ENCODE data around the gene BMF. TPM values are rescaled to one million over a fixed set of nuclear protein-coding genes. Genes with fewer than 3 reads are reported as not detected.

The BMF gene
- polyA plus RNA-seq, 2 of the 4 experiments (the other 2 are of a cell fraction) = 1.4 to 1.6 TPM

GRCh38 chr15:40106203-40107161 is 2.2 kb downstream of the BMF start:
- Histone ChIP-seq H3K4me2 (peak overlapping the region; percentile 88; the same call in 2 of the 3 replicates), H3K4me3 (no peak overlapping the region), H3K4me1 (peaks cover 38% of the 10 kb centered on the region), H3K27ac (peak overlapping the region in 1 of 2 experiments; percentile 49; a peak in 1 of 6 replicates), H3K9me3 (no peaks in the 10 kb centered on the region)
- TF ChIP-seq CEBPB (IDR thresholded peaks at IDR 0.05) (peak in 1 of 2 experiments; percentile 54; a peak in 2 of 4 replicates), HES2 (IDR thresholded peaks at IDR 0.05) (no peak)
- no peak for FAIRE-seq
- DNase-seq (ENCODE audit: low read depth in 1 of 2, low spot score in 1 of 2) = peak; percentile 36 to 54
- peak in 1 of 2 experiments; percentile 26; a peak in 2 of 6 replicates for ATAC-seq
- POLR2A ChIA-PET = no interaction called here
- 79% methylated on average over 8 of the region's 8 CpGs for WGBS (ENCODE audit: missing lambda C conversion rate)
- CTCF ChIA-PET = interaction anchor here (0.6 to 14.6 kb wide), 16 partner anchors 10 to 168 kb away, joined by 3 to 174 read pairs (median 5); partner anchors contain the start of gene SRP14

DNA sequence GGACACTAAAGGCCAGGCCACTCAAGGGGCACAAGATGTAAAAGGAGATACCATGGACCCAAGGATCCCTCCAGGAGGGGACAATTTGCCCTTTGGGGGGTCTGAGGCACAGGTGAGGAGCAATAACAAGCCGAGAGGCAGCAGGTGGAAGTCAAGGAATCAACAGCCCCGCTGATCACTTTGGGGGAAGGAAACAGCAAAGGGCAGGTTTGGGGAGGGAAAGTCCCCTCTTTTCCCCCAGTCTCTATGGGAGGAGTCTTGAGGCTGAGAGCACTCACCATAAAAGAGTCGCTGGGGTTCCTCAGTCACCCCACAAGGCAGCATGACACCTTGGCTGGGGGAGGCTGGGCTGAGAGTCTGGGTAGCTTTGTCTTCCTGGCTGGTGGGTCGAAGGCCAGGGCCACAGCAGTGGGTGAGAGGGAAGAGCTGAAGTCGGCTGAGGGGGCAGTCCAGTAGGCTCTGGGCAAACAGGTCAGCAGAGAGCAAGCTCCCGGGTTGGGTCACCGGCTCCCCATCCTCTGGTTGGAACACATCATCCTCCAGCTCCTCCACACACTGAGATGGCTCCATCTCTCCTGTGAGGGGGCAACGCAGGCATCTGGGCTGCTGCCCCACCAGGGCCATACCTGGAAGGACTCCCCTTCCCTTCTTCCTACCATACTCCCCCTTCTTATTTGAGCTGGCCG is 3.0 kb downstream of the BMF start:
- no peak for ATAC-seq
- no peak for TF ChIP-seq HOXB5 (CRISPR knock-in tag; IDR thresholded peaks at IDR 0.05)
- TF ChIP-seq HEYL (CRISPR knock-in tag; IDR thresholded peaks at IDR 0.05) = no peak
- no peak for TF ChIP-seq RFX5 (IDR thresholded peaks at IDR 0.05)
- no peak for TF ChIP-seq GATA3 (IDR thresholded peaks at IDR 0.05; ENCODE audit: borderline replicate concordance)
- TF ChIP-seq FOSB (CRISPR knock-in tag; IDR thresholded peaks at IDR 0.05) = no peak
- no peak for TF ChIP-seq SREBF2 (IDR thresholded peaks at IDR 0.05)
- no peak for TF ChIP-seq TP53 (CRISPR knock-in tag; IDR thresholded peaks at IDR 0.05)
- TF ChIP-seq, protein P1, sequence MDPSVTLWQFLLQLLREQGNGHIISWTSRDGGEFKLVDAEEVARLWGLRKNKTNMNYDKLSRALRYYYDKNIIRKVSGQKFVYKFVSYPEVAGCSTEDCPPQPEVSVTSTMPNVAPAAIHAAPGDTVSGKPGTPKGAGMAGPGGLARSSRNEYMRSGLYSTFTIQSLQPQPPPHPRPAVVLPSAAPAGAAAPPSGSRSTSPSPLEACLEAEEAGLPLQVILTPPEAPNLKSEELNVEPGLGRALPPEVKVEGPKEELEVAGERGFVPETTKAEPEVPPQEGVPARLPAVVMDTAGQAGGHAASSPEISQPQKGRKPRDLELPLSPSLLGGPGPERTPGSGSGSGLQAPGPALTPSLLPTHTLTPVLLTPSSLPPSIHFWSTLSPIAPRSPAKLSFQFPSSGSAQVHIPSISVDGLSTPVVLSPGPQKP (IDR thresholded peaks at IDR 0.05; ENCODE audit: low read depth, low read length) = no peak
- TF ChIP-seq MYC (IDR thresholded peaks at IDR 0.05; ENCODE audit: borderline replicate concordance, low read length) = no peak
- TF ChIP-seq CHD2 (IDR thresholded peaks at IDR 0.05; ENCODE audit: low read length, partially characterized antibody) = no peak
- TF ChIP-seq, protein P2, sequence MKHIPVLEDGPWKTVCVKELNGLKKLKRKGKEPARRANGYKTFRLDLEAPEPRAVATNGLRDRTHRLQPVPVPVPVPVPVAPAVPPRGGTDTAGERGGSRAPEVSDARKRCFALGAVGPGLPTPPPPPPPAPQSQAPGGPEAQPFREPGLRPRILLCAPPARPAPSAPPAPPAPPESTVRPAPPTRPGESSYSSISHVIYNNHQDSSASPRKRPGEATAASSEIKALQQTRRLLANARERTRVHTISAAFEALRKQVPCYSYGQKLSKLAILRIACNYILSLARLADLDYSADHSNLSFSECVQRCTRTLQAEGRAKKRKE (CRISPR knock-in tag; IDR thresholded peaks at IDR 0.05; ENCODE audit: low read depth) = no peak
- no peak for TF ChIP-seq JUNB (IDR thresholded peaks at IDR 0.05)
- TF ChIP-seq ESRRA (IDR thresholded peaks at IDR 0.05; ENCODE audit: borderline replicate concordance, low read length) = no peak
- TF ChIP-seq USF2 (IDR thresholded peaks at IDR 0.05) = no peak
- no peak for TF ChIP-seq SMC3 (IDR thresholded peaks at IDR 0.05)
- TF ChIP-seq RARB (CRISPR knock-in tag; IDR thresholded peaks at IDR 0.05) = no peak
- no peak for TF ChIP-seq POLR2AphosphoS2 (conservative IDR thresholded peaks at IDR 0.05; ENCODE audit: low read length)
- WGBS (ENCODE audit: missing lambda C conversion rate) = 80% methylated on average over 9 of the region's 9 CpGs
- POLR2A ChIA-PET = no interaction called here
- H3K4me1 ChIP-seq = peaks cover 44% of the 10 kb centered on the region
- H3K4me3 ChIP-seq = no peak overlapping the region
- no peak for DNase-seq (ENCODE audit: low read depth in 1 of 2, low spot score in 1 of 2)
- FAIRE-seq = no peak
- CTCF ChIA-PET = interaction anchor here (0.6 to 14.6 kb wide), 35 partner anchors 8 to 169 kb away, joined by 3 to 174 read pairs (median 5); partner anchors contain the start of genes BUB1B and SRP14
- H3K9me3 ChIP-seq = no peaks in the 10 kb centered on the region
- H3K27ac ChIP-seq = peak overlapping the region in 1 of 2 experiments; percentile 47; a peak in 3 of 6 replicates
- peak overlapping the region; percentile 76; the same call in 2 of the 3 replicates for H3K4me2 ChIP-seq
